GM19397 (cell line): ENCODE results near the gene PIP4P1.

ENCODE experiments used
- ATAC-seq: cut with Tn5 transposase; IDR thresholded peaks from one replicate; pipeline ENCODE4 v1.9.1; 2021; ENCODE audit warnings: mild to moderate bottlenecking, moderate library complexity; ENCODE audit not compliant: unreplicated experiment

Gene PIP4P1

DNA sequence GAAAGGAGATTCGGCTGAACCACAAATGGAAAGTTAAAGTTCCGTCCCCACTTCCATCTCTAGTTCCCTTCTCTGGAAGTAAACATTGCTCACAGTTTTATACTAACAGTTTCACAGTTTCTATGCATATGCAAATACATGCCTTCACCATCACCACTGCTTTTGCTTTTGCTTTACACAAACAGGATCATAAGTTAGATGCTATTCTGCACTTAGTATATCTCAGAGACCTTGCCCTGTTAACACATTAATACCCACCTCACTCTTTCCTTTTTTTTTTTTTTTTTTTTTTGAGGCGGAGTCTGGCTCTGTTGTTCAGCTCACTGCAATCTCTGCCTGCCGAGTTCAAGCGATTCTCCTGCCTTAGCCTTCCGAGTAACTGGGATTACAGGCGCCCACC, 48.8 kb downstream of the PIP4P1 start:
- peak; percentile 47 for ATAC-seq

- ATAC-seq = no peak
Observed at GRCh38 chr14:20409226-20409625, 52.0 kb downstream of the PIP4P1 start.
